GM19043 (cell line): ENCODE measurements around the gene SULF2.
"Not testable (repeated sequence)": the region's sequence is repeated elsewhere in the genome, so short reads cannot be mapped to it uniquely, and the experiment has no call there.

ENCODE experiments used
- ATAC-seq: cut with Tn5 transposase; IDR thresholded peaks from one replicate; pipeline ENCODE4 v1.9.1; 2021; ENCODE audit warnings: low read depth; ENCODE audit not compliant: unreplicated experiment

Gene SULF2

DNA sequence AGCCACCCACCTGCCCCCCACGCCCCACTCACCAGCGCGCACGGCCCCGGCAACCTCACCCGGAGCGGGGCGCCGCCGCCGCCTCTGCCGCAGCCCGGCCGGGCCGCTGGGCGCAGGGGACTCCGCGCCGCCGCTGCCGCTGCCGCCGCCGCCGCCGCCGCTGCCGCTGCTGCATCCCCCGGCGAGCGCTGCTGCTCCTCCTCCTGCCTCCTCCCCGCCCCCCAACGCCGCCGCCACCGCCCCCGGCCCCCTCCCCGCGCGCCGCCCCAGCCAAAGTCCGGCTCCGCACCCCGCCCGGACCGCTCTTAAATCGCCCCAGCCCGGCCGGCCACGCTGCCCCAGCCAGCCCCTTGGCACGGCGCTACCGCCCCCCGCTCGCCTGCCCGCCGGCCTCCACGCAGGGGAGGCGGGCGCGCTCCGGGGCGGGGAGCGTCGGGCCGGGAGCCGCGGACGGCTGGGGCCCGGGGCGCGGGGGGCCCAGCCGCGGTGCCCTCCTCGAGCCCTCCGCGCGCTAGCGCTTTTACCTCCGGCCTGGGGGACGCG lies at the start of gene SULF2:
Gene SULF2, minus strand, starts transcription at position 171 of the 543 bp plus-strand sequence. CDS start 28,118 bp downstream, outside the sequence.
- ATAC-seq, result no peak

DNA sequence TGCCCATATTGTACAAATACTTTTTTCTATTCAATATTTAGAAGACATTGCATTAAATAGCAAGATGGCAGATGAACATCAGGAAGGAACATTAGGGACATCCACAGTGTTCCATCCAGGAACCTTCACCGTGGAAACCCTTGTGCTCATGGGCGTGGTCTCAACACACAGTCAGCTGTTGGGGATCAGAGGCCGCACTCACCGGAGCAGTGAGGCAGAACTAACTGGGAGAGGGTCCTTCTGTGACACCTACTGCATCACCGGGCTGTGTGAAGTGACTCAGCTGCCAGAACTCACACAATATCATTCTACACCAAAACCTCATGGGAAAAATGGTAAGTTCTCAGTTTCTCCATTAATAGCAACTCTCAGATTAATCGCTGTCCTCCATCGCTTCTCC lies 46.4 kb upstream of the SULF2 start:
- ATAC-seq, result not testable (repeated sequence)

GRCh38 chr20:47826716-47827115 lies 41.4 kb upstream of the SULF2 start:
- not testable (repeated sequence) for ATAC-seq

DNA sequence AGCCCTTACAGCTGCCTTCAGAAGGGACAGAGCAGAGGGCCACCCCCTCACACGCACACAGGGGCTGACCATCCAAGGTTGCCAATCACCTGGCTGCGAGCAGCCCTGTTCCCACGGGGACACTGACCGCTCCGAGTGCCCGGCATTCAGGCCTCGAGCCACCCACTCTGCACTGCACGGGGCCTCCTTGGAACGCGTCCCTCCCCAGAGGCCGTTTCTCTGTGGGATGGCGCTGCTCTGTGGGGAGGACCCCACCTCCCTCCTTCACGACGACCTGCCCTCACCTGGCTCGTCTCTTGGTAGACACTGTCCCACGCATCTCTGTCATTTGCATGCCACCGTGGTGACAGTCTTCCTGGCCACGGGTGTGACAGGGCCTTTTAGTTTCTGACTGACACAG lies 40.7 kb upstream of the SULF2 start:
- ATAC-seq, result not testable (repeated sequence)

GRCh38 chr20:47825011-47825762 lies 39.9 kb upstream of the SULF2 start:
- ATAC-seq, result no peak

DNA sequence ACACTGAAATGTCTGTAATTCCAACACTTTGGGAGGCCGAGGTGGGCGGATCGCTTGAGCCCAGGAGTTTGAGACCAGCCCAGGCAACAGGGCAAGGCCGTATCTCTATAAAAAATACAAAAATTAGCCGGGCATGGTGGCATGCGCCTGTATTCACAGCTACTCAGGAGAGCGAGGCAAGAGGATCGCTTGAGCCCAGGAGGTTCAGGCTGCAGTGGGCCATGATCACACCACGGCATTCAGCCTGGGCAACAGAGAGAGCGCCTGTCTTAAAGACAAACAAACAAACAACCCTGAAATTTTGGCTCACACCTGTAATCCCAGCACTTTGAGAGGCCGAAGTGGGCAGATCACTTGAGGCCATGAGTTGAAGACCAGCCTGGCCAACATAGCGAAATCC lies 38.7 kb upstream of the SULF2 start:
- ATAC-seq, result not testable (repeated sequence)

DNA sequence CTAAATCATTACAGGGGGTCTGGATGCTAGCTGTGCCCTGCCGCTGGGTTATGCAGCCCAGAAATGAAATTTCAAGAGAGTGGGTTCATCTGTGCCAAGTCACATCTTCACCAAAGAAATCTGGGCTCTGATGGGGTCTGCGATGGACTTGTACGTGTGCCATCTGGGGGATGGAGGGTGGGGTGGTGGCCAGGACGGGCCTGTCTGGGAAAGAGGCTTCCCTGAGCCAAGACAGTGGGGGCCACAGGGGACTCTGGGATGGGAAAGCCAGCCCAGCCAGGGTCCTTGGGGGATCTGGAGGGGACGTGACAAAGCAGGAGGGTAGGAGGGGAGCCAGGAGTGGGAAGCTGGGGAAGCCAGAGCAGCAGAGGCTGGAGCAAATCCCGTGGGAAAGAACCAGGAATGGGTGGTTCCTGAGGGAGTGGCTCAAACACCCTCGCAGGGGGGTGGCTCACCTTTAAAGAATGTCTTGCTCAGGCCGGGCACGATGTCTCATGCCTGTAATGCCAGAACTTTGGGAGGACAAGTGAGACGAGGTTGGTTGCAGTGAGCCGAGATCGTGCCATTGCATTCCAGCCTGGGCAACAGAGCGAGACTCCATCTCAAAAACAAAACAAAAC lies 36.3 kb upstream of the SULF2 start:
- no peak for ATAC-seq

GRCh38 chr20:47818996-47819609 lies 33.8 kb upstream of the SULF2 start:
- ATAC-seq, result no peak

GRCh38 chr20:47818466-47818865 lies 33.2 kb upstream of the SULF2 start:
- no peak for ATAC-seq

DNA sequence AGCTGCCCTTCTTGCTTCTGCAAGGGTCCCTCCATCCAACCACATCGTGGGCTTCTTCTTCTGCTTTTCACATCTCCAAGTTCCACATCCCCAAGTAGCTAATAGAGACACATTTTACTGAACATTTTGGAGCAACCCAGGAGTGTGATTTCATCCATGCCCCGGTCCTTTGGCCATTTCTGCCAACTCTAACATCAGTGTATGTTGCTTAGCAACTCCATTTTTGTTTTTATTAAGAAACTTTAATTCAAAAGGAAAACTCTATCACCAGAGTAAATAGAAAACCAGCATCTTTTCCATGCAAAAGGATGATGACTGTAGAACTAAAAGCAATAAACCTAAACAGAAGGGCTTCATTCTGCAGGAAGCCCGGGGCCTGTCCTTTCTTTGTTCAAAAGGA lies 32.7 kb upstream of the SULF2 start:
- no peak for ATAC-seq

- ATAC-seq, result no peak
Measured at GRCh38 chr20:47817573-47817972, 32.3 kb upstream of the SULF2 start.

- no peak for ATAC-seq
Measured at GRCh38 chr20:47816487-47817451, 31.5 kb upstream of the SULF2 start.

- no peak for ATAC-seq
Measured at GRCh38 chr20:47815866-47816265, 30.6 kb upstream of the SULF2 start.

- no peak for ATAC-seq
Measured at GRCh38 chr20:47815416-47815806, 30.1 kb upstream of the SULF2 start.

DNA sequence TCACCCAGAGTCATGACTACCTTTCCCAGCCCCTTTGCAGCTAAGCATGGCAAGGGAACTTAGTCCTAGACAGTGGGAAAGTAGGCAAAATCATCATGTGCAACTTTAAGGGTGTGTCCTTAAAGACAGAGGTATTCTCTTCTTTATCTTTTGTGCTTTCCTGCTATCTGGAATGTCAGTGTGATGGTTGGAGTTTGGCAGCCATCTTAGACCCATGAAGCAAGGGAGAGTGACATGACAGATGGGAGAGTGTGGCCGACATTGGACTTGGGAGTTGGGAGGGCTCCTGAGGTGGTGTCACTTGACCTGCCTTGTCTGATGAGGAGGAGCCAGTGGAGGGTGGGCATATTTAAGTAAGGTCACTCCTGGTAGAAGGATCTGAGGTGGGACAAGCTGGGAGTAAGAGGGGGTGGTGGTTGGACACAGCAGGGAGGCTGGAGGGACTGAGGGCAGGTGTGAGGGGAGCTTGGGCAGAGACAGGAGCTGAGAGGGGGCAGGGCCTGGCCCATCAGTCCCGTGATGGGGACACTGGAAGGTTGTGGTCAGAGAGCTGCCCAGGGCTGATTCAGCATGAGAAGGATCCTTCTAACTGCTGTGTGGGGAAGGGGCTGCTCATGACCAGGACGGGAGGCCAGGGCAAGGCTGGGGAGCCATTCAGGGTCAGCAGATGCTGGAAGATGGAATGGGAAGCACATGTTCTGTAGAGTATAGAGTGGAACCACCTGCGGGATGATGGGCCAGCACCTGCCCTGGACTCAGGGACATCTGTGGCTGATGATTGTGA lies 29.5 kb upstream of the SULF2 start:
- no peak for ATAC-seq

GRCh38 chr20:47810721-47811347 lies 25.6 kb upstream of the SULF2 start:
- ATAC-seq, result no peak

DNA sequence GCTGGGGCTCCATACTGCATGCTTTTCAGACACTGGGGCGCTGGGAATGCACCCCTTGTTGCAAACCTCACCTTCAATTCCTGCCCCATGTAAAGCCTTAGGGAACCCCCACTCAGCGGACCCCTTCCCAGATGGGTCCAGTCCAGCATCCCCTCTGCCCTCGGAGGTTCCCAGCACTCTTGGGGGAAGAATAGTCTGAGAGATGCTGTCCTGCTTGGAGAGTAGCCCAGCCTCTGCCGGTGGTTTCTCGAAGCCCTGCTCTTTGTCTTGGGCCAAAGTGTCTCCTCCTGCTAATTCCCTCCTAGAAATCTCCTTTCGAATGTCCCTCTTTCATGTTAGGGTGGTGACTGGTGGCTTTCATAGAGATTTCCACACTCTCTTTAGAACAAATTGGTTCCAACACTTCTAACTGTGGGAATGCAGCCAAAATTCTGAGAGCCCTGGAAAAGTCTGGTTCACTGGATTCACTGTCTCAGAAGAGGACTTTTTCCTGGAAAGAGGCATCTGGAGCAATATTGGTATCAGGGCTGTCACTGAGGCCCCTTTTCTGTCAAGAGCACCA lies 24.9 kb upstream of the SULF2 start:
- no peak for ATAC-seq

DNA sequence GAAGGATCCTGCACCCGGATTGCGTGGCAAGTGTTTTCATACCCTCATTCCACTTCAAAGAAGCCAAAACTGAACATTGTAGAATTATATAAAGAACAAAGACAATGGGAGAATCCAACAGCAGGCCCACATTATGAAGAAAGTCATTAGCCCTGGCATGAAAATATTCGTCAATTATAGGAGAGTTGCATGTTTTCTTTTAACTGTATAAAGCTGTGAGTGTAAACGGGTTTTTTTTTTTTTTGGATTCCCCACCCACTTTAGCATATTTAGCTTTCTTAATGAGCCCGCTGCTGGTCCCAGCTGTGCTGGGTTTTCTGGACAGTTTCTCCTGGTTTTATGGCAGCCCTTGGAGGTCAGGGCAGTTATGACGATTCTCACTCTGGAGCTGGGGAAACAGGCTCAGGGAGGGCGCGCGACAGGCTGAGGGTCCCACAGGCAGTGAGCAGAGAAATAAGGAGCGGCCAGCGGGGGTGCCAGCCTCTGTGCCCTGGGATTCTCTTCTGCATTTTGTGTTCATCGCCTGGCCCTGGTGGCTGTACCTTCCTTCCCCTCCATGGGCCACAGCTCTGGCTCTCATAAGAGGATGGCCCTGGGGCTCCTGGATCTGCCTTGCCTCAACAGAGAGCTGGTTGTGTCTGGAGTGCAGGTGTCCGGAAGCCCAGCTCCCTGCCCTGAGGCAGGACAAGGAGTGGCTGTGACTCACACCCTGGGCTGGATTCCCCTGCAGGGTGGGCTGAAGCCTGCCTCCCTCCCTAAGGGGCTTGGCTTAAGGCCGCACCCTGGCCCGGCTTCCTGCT lies 24.1 kb upstream of the SULF2 start:
- no peak for ATAC-seq
